HepG2 (cell line): ENCODE data around the gene GRB2. TPM values are rescaled to one million over a fixed set of nuclear protein-coding genes. Genes with fewer than 3 reads are reported as not detected.
A peak's percentile ranks its signal among the peaks of the same experiment; 100 is the strongest.

ENCODE experiments used
- CBX5 ChIP-seq: sonication (generic); formaldehyde crosslinking; IDR thresholded peaks from 2 replicates; pipeline ENCODE4 v1.4.0; 2020; ENCODE audit warnings: missing genetic modification reagents, borderline replicate concordance
- FOXP1 ChIP-seq, 2 experiments: fragments of 450-650 bp in 1 of 2; IDR thresholded peaks; 2 replicates each; pipeline ENCODE4 v1.6.1; 2017 to 2018; ENCODE audit warnings: antibody characterized with exemption in 1 of 2
- HOXA5 ChIP-seq: sonication (generic); formaldehyde crosslinking; IDR thresholded peaks from 2 replicates; pipeline ENCODE4 v1.4.0; 2020; ENCODE audit warnings: missing genetic modification reagents
- MAFK ChIP-seq, 2 experiments: IDR thresholded peaks in 1 of 2; conservative IDR thresholded peaks in 1 of 2; 2 replicates each; pipeline ENCODE4 v1.6.1; 2011; ENCODE audit warnings: improper control_type of control experiment in 2 of 2, low read length in 2 of 2
- RBM22 ChIP-seq: fragments of 200-400 bp; formaldehyde crosslinking; optimal IDR thresholded peaks from 2 replicates; pipeline ENCODE3; 2017; ENCODE audit warnings: mild to moderate bottlenecking, low read length, moderate library complexity
- RCOR2 ChIP-seq: IDR thresholded peaks from 2 replicates; pipeline ENCODE4 v1.6.1; 2016; ENCODE audit warnings: missing biosample characterization, missing genetic modification reagents
- SAFB2 ChIP-seq: sonication (generic); formaldehyde crosslinking; IDR thresholded peaks from 2 replicates; pipeline ENCODE4 v1.5.1; 2020; ENCODE audit warnings: missing genetic modification reagents, low read depth, mild to moderate bottlenecking, borderline replicate concordance
- SALL2 ChIP-seq: sonication (generic); formaldehyde crosslinking; IDR thresholded peaks from 2 replicates; pipeline ENCODE4 v1.8.1; 2023; ENCODE audit warnings: mild to moderate bottlenecking, missing genetic modification reagents, inconsistent platforms
- SMAD9 ChIP-seq: sonication (generic); formaldehyde crosslinking; IDR thresholded peaks from 2 replicates; pipeline ENCODE4 v1.5.1; 2020; ENCODE audit warnings: mild to moderate bottlenecking, missing genetic modification reagents
- U2AF1 ChIP-seq: fragments of 200-400 bp; formaldehyde crosslinking; optimal IDR thresholded peaks from 2 replicates; pipeline ENCODE3; 2017; ENCODE audit warnings: mild to moderate bottlenecking, low read depth, low read length
- ZNF205 ChIP-seq: IDR thresholded peaks from 2 replicates; pipeline ENCODE4 v1.6.1; 2018; ENCODE audit warnings: missing biosample characterization, missing genetic modification reagents
- ZNF432 ChIP-seq: sonication (generic); formaldehyde crosslinking; IDR thresholded peaks from 2 replicates; pipeline ENCODE4 v1.5.0; 2020; ENCODE audit warnings: missing genetic modification reagents, mild to moderate bottlenecking, borderline replicate concordance
- ZNF563 ChIP-seq: sonication (generic); formaldehyde crosslinking; IDR thresholded peaks from 2 replicates; pipeline ENCODE4 v1.8.0; 2022; ENCODE audit warnings: mild to moderate bottlenecking, moderate library complexity, missing genetic modification reagents
- ZNF569 ChIP-seq: sonication (generic); formaldehyde crosslinking; IDR thresholded peaks from 2 replicates; pipeline ENCODE4 v1.5.0; 2020; ENCODE audit warnings: mild to moderate bottlenecking, missing genetic modification reagents, moderate library complexity, borderline replicate concordance
- ZNF678 ChIP-seq: sonication (generic); formaldehyde crosslinking; IDR thresholded peaks from 2 replicates; pipeline ENCODE4 v1.4.0; 2020; ENCODE audit warnings: mild to moderate bottlenecking, missing genetic modification reagents
- ZNF790 ChIP-seq: sonication (generic); formaldehyde crosslinking; IDR thresholded peaks from 2 replicates; pipeline ENCODE4 v1.8.0; 2022; ENCODE audit warnings: missing genetic modification reagents, mild to moderate bottlenecking, borderline replicate concordance
- ZNF883 ChIP-seq: sonication (generic); formaldehyde crosslinking; IDR thresholded peaks from 2 replicates; pipeline ENCODE4 v1.5.1; 2020; ENCODE audit warnings: mild to moderate bottlenecking, missing genetic modification reagents; ENCODE audit errors: not compliant biosample characterization
- polyA plus RNA-seq, 8 experiments: library from polyadenylated mRNA; depleted of rRNA in 3 of 8; stranded (reverse) in 7 of 8; unstranded in 1 of 8; fragments of >200 nt; fragmentation: Illumina TruSeq in 4 of 8; extraction: Trizol in 4 of 8; gene quantifications; 2 replicates each; pipeline versions ENCODE4 v1.2.1 to v1.2.3, GENCODE V29; 2011 to 2016; ENCODE audit warnings: low read depth in 4 of 8, missing spikeins in 1 of 8, mixed read lengths in 1 of 8; ENCODE audit not compliant: insufficient read depth in 1 of 8
- total RNA-seq, 5 experiments: library from RNA; depleted of rRNA; stranded (reverse); fragments of >200 nt; fragmentation: Illumina TruSeq; extraction: Trizol; gene quantifications; 2 replicates each; pipeline ENCODE4 v1.2.3, GENCODE V29; 2016; ENCODE audit warnings: low read depth in 1 of 5
- TF ChIP-seq, protein P1 (sequence below): sonication (generic); formaldehyde crosslinking; IDR thresholded peaks from 2 replicates; pipeline ENCODE4 v1.4.0; 2020; ENCODE audit warnings: mild to moderate bottlenecking, missing genetic modification reagents, borderline replicate concordance
- TF ChIP-seq, protein P2 (sequence below): sonication (generic); formaldehyde crosslinking; IDR thresholded peaks from 2 replicates; pipeline ENCODE4 v1.5.0; 2020; ENCODE audit warnings: missing genetic modification reagents
- TF ChIP-seq, protein P3 (sequence below): sonication (generic); formaldehyde crosslinking; IDR thresholded peaks from 2 replicates; pipeline ENCODE4 v1.4.0; 2020; ENCODE audit warnings: low read depth, missing genetic modification reagents
- TF ChIP-seq, protein P4 (sequence below): sonication (generic); formaldehyde crosslinking; IDR thresholded peaks from 2 replicates; pipeline ENCODE4 v1.5.0; 2020; ENCODE audit warnings: missing genetic modification reagents, mild to moderate bottlenecking, borderline replicate concordance

The GRB2 gene
- total and polyA plus RNA-seq, 2 of the 13 experiments (the other 11 are each of a cell fraction or from before 2014, with no cell fraction given), result 84.6 to 92.3 TPM

DNA sequence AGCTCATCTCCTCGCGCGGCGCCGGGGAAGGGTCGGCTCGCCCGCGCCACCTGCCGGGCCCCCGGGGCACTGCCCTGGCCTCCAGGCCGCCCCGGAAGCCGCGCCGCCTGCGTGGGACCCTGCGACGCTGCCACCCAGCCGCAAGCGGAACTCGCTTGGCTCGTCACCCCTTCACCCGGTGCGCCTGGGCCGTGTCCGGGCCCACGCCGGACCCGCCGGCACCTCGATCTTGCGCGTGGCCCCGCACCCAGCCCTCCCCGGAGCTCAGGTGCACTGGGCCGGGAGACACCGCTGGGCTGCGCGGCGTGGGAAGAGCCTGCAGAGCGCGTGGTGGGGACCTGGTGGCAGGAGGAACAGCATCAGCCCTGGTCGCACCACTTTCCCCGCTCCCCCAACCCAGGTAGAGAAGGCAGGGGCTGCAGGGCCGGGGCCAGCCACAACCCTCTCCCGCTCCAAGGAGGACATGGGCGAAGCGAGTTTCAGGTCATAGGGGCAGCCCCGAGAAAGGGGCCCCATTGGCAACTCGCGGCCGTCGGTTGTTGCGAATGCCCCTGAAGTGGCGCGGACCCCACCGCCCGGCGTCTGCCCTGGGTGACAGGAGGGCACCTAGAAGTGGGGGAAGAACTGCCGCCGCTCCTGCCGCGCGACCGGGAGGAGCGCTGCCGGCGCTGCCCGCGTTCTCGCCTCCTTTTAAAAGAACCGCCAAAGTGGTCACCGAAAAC is 134.1 kb downstream of the GRB2 start (continued):
- TF ChIP-seq, protein P1, sequence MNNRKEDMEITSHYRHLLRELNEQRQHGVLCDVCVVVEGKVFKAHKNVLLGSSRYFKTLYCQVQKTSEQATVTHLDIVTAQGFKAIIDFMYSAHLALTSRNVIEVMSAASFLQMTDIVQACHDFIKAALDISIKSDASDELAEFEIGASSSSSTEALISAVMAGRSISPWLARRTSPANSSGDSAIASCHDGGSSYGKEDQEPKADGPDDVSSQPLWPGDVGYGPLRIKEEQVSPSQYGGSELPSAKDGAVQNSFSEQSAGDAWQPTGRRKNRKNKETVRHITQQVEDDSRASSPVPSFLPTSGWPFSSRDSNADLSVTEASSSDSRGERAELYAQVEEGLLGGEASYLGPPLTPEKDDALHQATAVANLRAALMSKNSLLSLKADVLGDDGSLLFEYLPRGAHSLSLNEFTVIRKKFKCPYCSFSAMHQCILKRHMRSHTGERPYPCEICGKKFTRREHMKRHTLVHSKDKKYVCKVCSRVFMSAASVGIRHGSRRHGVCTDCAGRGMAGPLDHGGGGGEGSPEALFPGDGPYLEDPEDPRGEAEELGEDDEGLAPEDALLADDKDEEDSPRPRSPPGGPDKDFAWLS (CRISPR knock-in tag), result 0 out of 2 replicates have a peak, but pooled peaks have one; percentile 33
- TF ChIP-seq ZNF563 (CRISPR knock-in tag) (peak; percentile 87; the same call in 1 of the 2 replicates), RCOR2 (CRISPR knock-in tag) (no peak), SMAD9 (CRISPR knock-in tag) (peak; percentile 63; the same call in 1 of the 2 replicates), ZNF205 (no peak), RBM22 (peak; percentile 37), CBX5 (0 out of 2 replicates have a peak, but pooled peaks have one; percentile 21), SALL2 (CRISPR knock-in tag) (peak; percentile 78; the same call in 1 of the 2 replicates), SAFB2 (CRISPR knock-in tag) (no peak), HOXA5 (CRISPR knock-in tag) (no peak), MAFK (conservative IDR thresholded peaks at IDR 0.05 in 1 of 2, IDR thresholded peaks at IDR 0.05 in 1 of 2; ENCODE audit: low read length in 2 of 2) (no peak), ZNF569 (0 out of 2 replicates have a peak, but pooled peaks have one; percentile 76), ZNF432 (CRISPR knock-in tag) (no peak), ZNF883 (CRISPR knock-in tag) (peak; percentile 92), ZNF678 (CRISPR knock-in tag) (peak; percentile 88), ZNF790 (CRISPR knock-in tag) (peak; percentile 89; the same call in 1 of the 2 replicates), FOXP1 (IDR thresholded peaks at IDR 0.05) (no peak), FOXP1 (CRISPR knock-in tag; IDR thresholded peaks at IDR 0.05) (no peak), U2AF1 (peak; percentile 9)
- TF ChIP-seq, protein P2, sequence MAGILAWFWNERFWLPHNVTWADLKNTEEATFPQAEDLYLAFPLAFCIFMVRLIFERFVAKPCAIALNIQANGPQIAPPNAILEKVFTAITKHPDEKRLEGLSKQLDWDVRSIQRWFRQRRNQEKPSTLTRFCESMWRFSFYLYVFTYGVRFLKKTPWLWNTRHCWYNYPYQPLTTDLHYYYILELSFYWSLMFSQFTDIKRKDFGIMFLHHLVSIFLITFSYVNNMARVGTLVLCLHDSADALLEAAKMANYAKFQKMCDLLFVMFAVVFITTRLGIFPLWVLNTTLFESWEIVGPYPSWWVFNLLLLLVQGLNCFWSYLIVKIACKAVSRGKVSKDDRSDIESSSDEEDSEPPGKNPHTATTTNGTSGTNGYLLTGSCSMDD, result no peak
- TF ChIP-seq, protein P3, sequence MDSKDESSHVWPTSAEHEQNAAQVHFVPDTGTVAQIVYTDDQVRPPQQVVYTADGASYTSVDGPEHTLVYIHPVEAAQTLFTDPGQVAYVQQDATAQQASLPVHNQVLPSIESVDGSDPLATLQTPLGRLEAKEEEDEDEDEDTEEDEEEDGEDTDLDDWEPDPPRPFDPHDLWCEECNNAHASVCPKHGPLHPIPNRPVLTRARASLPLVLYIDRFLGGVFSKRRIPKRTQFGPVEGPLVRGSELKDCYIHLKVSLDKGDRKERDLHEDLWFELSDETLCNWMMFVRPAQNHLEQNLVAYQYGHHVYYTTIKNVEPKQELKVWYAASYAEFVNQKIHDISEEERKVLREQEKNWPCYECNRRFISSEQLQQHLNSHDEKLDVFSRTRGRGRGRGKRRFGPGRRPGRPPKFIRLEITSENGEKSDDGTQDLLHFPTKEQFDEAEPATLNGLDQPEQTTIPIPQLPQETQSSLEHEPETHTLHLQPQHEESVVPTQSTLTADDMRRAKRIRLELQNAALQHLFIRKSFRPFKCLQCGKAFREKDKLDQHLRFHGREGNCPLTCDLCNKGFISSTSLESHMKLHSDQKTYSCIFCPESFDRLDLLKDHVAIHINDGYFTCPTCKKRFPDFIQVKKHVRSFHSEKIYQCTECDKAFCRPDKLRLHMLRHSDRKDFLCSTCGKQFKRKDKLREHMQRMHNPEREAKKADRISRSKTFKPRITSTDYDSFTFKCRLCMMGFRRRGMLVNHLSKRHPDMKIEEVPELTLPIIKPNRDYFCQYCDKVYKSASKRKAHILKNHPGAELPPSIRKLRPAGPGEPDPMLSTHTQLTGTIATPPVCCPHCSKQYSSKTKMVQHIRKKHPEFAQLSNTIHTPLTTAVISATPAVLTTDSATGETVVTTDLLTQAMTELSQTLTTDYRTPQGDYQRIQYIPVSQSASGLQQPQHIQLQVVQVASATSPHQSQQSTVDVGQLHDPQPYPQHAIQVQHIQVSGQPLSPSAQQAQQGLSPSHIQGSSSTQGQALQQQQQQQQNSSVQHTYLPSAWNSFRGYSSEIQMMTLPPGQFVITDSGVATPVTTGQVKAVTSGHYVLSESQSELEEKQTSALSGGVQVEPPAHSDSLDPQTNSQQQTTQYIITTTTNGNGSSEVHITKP, result no peak
- TF ChIP-seq, protein P4, sequence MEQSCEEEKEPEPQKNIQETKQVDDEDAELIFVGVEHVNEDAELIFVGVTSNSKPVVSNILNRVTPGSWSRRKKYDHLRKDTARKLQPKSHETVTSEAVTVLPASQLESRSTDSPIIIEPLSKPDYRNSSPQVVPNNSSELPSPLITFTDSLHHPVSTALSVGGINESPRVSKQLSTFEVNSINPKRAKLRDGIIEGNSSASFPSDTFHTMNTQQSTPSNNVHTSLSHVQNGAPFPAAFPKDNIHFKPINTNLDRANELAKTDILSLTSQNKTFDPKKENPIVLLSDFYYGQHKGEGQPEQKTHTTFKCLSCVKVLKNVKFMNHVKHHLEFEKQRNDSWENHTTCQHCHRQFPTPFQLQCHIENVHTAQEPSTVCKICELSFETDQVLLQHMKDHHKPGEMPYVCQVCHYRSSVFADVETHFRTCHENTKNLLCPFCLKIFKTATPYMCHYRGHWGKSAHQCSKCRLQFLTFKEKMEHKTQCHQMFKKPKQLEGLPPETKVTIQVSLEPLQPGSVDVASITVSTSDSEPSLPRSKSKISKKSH (CRISPR knock-in tag), result no peak; the same call in 1 of the 2 replicates
